ENCODE measurements around the gene SLC35F5. TPM values are rescaled to one million over a fixed set of nuclear protein-coding genes. Genes with fewer than 3 reads are reported as not detected.

Gene SLC35F5
- total RNA-seq, 1 donor from 2014 or later: 30.6 TPM

- Mint-ChIP-seq H3K4me3 (no peak overlapping the region), H3K4me1 (no peaks in the 10 kb centered on the region)
Measured at GRCh38 chr2:113770929-113771328, 14.5 kb upstream of the SLC35F5 start.

GRCh38 chr2:113769555-113769954 is 13.1 kb upstream of the SLC35F5 start:
- H3K27me3 Mint-ChIP-seq (ENCODE audit: low read depth): no peaks in the 10 kb centered on the region

More at GRCh38 chr2:113770929-113771328, 14.5 kb upstream of the SLC35F5 start:
- TF ChIP-seq CTCF (conservative IDR thresholded peaks at IDR 0.05): no peak
- Mint-ChIP-seq H3K27me3 (ENCODE audit: low read depth) (no peaks in the 10 kb centered on the region), H3K27ac (ENCODE audit: unreplicated experiment) (no peak overlapping the region), H3K36me3 (ENCODE audit: low read depth) (no peaks in the 10 kb centered on the region), H3K9me3 (no peaks in the 10 kb centered on the region)
- no peak for DNase-seq (ENCODE audit: low read depth, low spot score)

GRCh38 chr2:113768770-113769169 is 12.3 kb upstream of the SLC35F5 start:
- Mint-ChIP-seq H3K4me1 (no peaks in the 10 kb centered on the region), H3K27me3 (ENCODE audit: low read depth) (no peaks in the 10 kb centered on the region), H3K4me3 (no peak overlapping the region), H3K9me3 (peaks cover 5% of the 10 kb centered on the region), H3K27ac (ENCODE audit: unreplicated experiment) (no peak overlapping the region), H3K36me3 (ENCODE audit: low read depth) (peaks cover 3% of the 10 kb centered on the region)
- TF ChIP-seq CTCF (conservative IDR thresholded peaks at IDR 0.05): no peak
- DNase-seq (ENCODE audit: low read depth, low spot score): no peak

More at GRCh38 chr2:113769555-113769954, 13.1 kb upstream of the SLC35F5 start:
- no peak overlapping the region for H3K27ac Mint-ChIP-seq (ENCODE audit: unreplicated experiment)
- DNase-seq (ENCODE audit: low read depth, low spot score): no peak
- H3K4me1 Mint-ChIP-seq: no peaks in the 10 kb centered on the region
- H3K9me3 Mint-ChIP-seq: peaks cover 5% of the 10 kb centered on the region
- no peak for TF ChIP-seq CTCF (conservative IDR thresholded peaks at IDR 0.05)
- peaks cover 3% of the 10 kb centered on the region for H3K36me3 Mint-ChIP-seq (ENCODE audit: low read depth)
- no peak overlapping the region for H3K4me3 Mint-ChIP-seq

GRCh38 chr2:113767811-113768460 is 11.5 kb upstream of the SLC35F5 start:
- Mint-ChIP-seq H3K9me3 (peaks cover 5% of the 10 kb centered on the region), H3K27me3 (ENCODE audit: low read depth) (no peaks in the 10 kb centered on the region), H3K4me3 (no peak overlapping the region), H3K27ac (ENCODE audit: unreplicated experiment) (no peak overlapping the region), H3K4me1 (no peaks in the 10 kb centered on the region), H3K36me3 (ENCODE audit: low read depth) (peaks cover 3% of the 10 kb centered on the region)
- TF ChIP-seq CTCF (conservative IDR thresholded peaks at IDR 0.05): no peak
- DNase-seq (ENCODE audit: low read depth, low spot score): no peak

- no peak for TF ChIP-seq CTCF (conservative IDR thresholded peaks at IDR 0.05)
- H3K4me3 Mint-ChIP-seq: no peak overlapping the region
- no peak overlapping the region for H3K27ac Mint-ChIP-seq (ENCODE audit: unreplicated experiment)
- H3K9me3 Mint-ChIP-seq: peaks cover 5% of the 10 kb centered on the region
- no peaks in the 10 kb centered on the region for H3K4me1 Mint-ChIP-seq
- DNase-seq (ENCODE audit: low read depth, low spot score): no peak
- peaks cover 3% of the 10 kb centered on the region for H3K36me3 Mint-ChIP-seq (ENCODE audit: low read depth)
- H3K27me3 Mint-ChIP-seq (ENCODE audit: low read depth): no peaks in the 10 kb centered on the region
Measured at GRCh38 chr2:113765276-113765675, 8.8 kb upstream of the SLC35F5 start.
